Stimulated activated CD8-positive, alpha-beta memory T cell treated with anti-CD3 and anti-CD28 coated beads, Interleukin-15, amount 100 ng/mL, for 24 hours (primary cell): ENCODE results near the gene NINL.

Experiments used
- DNase-seq: peaks from one replicate; pipeline ENCODE4 v3.0.0-alpha.2; 2020; ENCODE audit warnings: low read depth

The NINL gene

GRCh38 chr20:25499855-25500434 is 85.4 kb downstream of the NINL start:
- DNase-seq: no peak

- no peak for DNase-seq
These were observed 86.3 kb downstream of the NINL start for GRCh38 chr20:25499031-25499430.

DNA sequence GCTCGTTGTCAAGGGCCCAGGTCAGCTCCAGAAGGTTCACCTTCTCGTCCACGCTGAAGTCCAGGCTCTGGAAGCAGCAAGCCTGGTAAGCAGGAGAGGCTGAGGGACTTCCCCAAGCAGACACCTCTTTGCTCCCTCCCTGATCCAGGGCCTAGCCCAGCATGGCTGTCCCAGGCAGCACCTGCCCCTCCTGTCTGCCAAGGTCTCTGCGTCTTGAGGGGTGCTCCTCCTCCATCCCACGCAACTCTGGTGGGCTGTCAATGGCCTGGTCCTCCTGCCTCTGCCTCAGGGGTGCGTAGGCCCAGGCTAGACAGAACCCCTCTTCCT is 87.1 kb downstream of the NINL start:
- DNase-seq: no peak

GRCh38 chr20:25497586-25498279 is 87.6 kb downstream of the NINL start:
- DNase-seq: no peak

GRCh38 chr20:25496968-25497401 is 88.3 kb downstream of the NINL start:
- DNase-seq: no peak

- DNase-seq: no peak
These were observed 89.0 kb downstream of the NINL start for GRCh38 chr20:25496165-25496967.

DNA sequence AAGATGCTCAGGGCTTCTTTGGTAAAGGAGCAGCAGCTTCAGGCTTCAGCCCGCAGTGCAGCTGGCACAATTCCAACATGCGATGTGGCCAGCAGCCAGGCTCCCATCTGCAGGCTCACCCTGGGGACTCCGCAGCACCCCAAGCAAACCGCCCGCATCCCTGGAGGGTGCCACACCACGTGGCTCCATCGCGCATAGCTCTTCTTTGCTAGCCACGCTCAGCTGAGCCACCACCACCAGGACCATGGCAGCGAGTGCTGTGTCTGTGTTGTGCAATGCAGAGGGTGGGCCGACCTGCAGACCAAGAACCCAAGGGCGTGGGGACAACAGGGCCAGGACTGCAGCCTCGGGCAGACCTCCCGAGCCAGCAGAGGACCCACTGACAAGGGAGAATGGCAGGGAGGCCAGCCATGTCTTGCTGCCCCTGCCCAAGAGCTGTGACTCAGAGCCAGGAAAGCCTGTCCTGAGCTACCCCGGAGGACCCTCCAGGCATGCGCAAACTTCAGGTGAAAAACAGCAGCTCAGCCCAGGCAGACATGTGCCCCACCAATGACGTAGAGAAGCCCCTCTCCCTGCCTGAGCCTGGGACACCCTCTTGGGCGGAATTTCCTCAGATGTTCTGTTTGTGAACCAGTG is 90.0 kb downstream of the NINL start:
- no peak for DNase-seq

DNA sequence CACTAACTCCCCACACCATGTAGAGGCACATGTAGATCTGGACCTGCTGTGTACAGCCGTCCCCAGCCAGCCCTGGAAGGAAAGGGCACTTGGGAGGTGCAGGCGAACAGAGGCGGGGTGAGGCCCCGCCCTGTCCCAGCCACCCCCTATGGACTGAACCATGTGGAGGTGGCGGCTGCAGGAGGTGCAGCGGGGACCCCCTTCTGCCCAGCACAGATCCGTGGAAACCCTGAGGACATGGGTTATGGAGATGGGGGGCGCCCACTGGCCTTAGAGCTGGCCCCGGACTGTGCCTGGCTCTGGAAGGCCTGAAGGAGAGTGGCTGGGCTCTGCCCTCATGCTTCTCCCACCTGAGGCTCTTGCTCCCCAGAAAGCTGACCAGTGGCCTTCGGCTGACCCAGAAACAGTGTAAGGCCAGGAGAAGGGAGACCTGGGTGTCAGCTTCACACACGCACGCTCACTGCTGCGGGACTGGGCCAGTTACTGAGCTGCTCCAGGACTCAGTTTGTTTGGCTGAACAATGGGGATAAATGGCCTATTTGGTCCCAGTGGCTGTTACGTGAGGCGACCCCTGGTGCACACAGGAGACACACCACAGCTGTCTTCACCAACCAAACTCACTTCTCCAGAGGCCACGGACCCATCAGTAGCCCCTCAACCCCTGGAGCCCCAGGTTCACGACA is 90.7 kb downstream of the NINL start:
- DNase-seq: no peak

DNA sequence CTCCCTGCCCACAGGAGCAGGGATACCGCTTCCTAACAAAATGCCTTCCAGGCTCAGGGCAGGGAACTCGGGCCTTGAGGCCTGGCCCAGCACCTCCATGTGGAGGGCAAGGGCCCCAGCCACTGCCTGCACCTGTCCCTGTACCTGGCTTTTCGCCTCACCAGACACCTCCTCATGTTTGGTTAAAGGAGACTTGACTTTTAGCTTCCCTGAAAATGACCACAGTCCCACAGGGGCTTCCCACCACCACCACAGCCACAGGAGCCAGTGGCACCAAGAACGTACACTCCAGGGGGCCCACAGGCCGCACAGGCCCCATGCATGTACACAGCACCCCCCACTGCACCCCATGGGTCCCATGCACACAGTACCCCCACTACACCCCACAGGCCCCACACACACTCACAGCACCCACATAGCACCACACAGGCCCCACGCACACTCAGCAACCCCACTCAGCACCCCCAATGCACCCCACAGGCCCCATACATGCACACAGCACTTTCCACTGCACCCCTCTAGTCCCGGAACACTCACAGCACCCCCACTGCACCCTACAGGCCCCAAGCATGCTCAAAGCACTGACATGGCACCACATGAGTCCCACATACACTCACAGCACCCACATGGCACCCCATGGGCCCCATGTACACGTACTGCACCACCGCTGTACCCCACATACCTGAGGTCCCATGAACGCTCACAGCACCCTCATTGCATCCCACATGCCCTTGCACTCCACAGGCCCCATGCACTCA is 91.4 kb downstream of the NINL start:
- no peak for DNase-seq

- DNase-seq: no peak
These were observed 92.2 kb downstream of the NINL start for GRCh38 chr20:25493137-25493536.

GRCh38 chr20:25491446-25492038 is 93.8 kb downstream of the NINL start:
- DNase-seq: no peak

DNA sequence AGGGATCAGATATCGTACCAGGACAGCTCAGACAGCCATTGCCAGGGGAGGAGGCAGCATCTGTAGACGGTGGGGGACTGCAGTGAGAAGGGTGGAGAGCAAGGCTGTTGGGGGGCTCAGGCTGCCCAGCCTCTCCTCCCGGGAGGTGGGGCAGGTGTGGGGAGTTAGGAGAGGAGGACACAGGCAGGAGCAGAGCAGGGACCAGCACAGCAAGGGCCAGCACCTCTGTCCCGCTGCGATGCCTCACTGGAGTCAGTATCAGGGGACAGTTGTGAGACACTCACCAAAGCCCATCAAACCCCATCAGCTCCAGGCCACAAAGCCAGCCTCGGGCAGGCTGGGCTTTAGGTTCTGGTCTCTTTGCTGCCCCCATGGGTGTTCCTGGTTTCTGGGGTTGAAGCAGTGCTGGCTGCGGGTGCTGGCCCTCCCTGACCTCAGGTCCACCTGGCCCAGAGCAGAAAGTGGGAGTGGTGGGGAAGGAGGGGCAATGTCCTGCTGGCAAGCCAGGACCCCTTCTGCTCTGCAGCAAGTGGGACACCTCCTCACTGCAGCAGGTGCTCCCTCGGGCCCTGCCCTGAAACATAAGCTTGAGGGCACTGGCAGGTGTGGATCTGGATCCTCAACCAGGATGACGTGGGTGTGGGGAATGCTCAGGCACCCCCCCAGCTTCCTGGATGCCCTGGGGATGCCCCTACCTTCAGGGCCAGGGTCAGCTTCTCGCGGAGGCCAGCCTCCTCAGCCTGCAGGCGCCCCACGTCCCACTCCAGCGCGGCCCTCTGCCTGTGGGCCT is 94.5 kb downstream of the NINL start:
- DNase-seq: no peak

GRCh38 chr20:25489221-25489871 is 96.0 kb downstream of the NINL start:
- DNase-seq: no peak

GRCh38 chr20:25487975-25488374 is 97.4 kb downstream of the NINL start:
- DNase-seq: no peak

DNA sequence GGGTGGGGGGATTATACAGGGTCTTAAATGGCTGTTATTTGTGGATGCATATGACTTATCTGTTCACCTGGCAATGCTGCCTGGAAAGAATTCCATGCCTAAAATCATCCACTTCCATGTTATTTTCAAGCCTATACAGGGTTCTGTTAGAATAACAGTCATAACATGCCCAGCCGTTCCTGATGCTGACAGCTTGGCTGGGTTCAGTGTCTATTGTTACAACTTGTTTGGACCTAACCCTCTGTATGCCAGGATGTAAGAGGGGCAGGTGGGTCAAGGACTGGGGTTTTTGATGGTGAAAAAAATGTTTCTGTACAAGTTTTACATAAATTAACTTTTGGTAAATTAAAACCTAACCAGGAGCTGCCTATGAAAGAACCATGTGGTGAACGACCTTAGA is 98.0 kb downstream of the NINL start:
- no peak for DNase-seq

DNA sequence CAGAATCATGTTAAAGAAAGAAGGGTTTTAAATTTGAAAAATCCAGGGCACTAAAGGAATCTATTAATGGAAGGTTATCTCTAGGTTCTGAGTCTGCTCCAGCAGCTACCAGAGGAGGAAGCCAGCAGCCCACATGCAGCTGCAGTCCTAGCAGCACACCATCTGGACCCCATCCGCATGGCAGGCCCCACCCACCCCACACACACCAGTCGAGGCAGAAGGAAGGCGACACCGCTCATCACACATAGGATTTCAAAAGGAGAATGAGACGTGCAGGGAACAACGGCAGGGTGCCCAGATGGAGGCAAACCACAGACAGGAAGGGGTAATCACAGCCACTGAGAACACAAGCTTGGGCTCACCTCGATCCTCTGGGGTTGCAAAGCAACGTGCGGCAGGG is 99.0 kb downstream of the NINL start:
- DNase-seq: no peak

GRCh38 chr20:25485872-25486271 is 99.5 kb downstream of the NINL start:
- no peak for DNase-seq

DNA sequence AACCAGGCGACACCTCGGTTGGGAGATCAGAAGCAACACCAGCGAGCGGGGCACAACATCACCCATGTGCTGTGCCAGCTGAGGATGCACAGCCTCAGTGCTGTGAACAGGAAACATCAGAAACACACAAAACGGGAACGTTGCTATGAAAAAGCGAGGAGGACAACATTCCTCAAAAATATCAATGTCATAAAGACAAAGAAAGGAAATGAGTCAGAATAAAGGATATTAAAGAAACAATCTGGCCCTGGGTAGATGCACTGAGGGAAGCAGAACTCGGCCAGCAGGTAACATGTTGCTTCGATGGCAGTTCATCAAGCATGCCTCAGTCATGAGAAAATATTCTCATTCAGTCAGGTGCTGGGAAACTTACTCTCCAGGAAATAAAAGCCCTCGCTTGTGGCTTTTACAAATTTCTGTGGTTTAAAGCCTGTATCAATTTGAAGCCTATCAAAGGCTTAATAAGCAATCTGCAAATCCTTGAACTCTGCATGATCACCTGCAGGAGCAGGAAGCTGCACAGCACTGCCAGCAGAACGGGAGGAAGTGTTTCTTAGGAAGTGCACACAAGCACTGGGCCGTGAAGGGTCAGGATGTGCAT is 100.3 kb downstream of the NINL start:
- DNase-seq: no peak

DNA sequence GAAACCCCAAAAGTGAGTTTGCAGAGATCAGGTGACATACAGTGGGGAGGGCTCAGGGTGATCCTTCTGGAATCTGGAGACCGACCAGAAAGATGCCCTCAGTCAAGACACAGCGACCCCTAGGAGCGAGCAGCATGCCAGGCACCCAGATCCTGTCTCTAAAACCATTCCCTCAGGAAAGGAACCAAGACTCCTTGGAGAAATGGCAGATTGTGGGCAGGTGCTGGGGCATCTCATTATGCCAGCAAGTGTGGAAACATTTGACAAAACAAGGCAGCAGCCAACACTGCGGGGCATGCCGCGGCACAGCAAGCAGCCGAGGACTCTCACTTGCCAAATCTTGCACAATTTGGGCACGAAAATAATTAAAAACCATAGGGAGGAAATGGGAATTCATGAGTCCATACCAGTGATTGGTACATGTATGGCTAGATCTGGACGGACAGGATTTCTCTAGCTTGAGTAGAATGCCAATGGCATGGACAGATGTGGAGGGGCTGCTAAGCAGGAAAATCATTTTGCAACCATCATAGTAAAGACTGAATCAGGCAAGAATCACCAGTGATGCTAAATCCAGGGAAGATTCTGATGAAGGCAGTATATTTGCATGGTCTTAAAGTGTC is 101.0 kb downstream of the NINL start:
- DNase-seq: no peak
